ENCODE data around the gene MT1HL1.
"Not testable (repeated sequence)": the region's sequence is repeated elsewhere in the genome, so short reads cannot be mapped to it uniquely, and the experiment has no call there.

MT1HL1 gene

DNA sequence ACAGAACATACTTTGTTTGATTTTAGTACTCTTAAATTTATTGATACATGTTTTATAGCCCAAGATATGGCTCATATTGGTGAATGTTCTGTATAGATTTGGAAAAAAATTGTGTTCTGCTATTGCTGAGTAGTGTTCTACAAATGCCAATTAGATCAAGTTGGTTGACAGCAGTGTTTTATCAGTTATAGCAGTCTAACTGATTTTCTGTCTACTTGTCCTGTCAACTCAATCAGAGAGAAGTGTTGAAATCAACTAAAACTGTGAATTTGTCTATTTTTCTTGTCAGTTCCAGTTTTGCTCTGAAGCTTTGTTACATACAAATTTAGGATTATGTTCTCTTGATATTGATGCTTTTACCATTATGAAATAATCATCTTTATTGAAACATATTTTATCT is 14.7 kb upstream of the MT1HL1 start:
- in situ Hi-C loops (cut with HindIII; ENCODE audit: low sequenced_read_pairs), result loop anchor here (10.0 kb wide), 1 partner anchor 114 kb away; no protein-coding TSS in a partner anchor

DNA sequence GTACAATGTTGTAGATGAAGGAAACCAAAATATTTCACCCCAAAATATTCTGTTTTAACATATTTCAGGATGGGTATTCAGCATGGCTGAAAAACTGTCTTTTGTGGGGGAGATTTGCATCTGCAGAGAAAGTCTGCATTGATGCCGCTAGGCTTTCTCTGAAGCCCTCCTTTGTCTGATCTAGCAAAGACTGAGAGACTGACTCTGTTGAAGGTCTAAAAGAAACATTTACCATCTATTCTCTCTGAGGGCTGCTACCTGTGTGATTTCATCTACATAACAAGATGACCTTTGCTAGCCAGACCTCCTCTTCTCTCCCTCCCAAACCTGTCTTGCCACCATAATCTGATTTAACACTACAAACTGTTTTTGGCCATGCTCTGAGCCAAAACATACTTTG is 12.4 kb upstream of the MT1HL1 start:
- in situ Hi-C loops (cut with HindIII; ENCODE audit: low sequenced_read_pairs), result loop anchor here (10.0 kb wide), 1 partner anchor 112 kb away; no protein-coding TSS in a partner anchor

DNA sequence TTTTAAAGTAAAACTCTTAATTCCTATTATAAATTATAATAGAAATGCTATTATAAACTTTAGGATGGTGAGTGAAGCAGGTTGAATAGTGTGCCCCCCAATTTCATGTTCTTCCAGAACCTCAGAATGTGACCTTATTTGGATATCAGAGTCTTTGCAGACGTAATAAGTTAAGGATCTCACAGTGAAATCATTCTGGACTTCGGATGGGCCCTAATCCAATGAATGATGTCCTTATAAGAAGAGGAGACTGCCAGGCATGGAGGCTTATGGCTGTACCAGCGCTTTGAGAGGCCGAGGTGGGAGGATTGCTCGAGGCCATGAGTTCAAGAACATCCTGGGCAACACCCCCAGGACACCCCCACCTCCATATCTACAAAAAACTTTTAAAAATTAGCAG is 9.4 kb upstream of the MT1HL1 start:
- in situ Hi-C loops (cut with HindIII; ENCODE audit: low sequenced_read_pairs), result loop anchor here (10.0 kb wide), 1 partner anchor 109 kb away; no protein-coding TSS in a partner anchor

GRCh38 chr1:237012788-237013383 is 8.6 kb upstream of the MT1HL1 start:
- in situ Hi-C loops (cut with HindIII; ENCODE audit: low sequenced_read_pairs), result loop anchor here (10.0 kb wide), 1 partner anchor 108 kb away; no protein-coding TSS in a partner anchor

- in situ Hi-C loops (cut with HindIII; ENCODE audit: low sequenced_read_pairs), result loop anchor here (10.0 kb wide), 1 partner anchor 108 kb away; no protein-coding TSS in a partner anchor
Observed at GRCh38 chr1:237012361-237012760, 8.1 kb upstream of the MT1HL1 start.

GRCh38 chr1:237011432-237011831 is 7.2 kb upstream of the MT1HL1 start:
- in situ Hi-C loops (cut with HindIII; ENCODE audit: low sequenced_read_pairs), result loop anchor here (10.0 kb wide), 1 partner anchor 107 kb away; no protein-coding TSS in a partner anchor

- in situ Hi-C loops (cut with HindIII; ENCODE audit: low sequenced_read_pairs), result loop anchor here (10.0 kb wide), 1 partner anchor 105 kb away; no protein-coding TSS in a partner anchor
Observed at GRCh38 chr1:237009611-237010010, 5.4 kb upstream of the MT1HL1 start.

- in situ Hi-C loops (cut with HindIII; ENCODE audit: low sequenced_read_pairs), result no loop called here
Observed at GRCh38 chr1:237007147-237007881, 3.1 kb upstream of the MT1HL1 start.

DNA sequence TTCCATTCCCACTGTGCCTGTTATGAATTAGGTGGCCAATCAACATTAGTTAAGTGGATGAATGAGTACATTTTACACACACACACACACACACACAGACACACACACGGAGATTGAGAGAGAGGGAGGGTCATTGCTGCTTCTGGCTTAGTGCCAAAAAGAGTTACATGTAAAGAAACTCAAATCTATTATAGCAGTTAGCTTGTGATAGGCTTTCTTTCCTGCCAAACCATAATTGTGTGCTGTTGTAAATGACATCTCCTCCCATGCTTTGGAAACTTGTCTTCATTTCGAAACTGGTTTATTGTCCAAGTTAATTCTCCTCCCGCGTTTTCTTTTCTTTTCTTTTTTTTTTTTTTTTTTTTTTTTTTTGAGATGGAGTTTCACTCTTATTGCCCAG is 1.4 kb upstream of the MT1HL1 start:
- in situ Hi-C loops (cut with HindIII; ENCODE audit: low sequenced_read_pairs), result no loop called here

GRCh38 chr1:237003516-237003915 is 725 bp downstream of the MT1HL1 start:
- in situ Hi-C loops (cut with HindIII; ENCODE audit: low sequenced_read_pairs), result no loop called here

DNA sequence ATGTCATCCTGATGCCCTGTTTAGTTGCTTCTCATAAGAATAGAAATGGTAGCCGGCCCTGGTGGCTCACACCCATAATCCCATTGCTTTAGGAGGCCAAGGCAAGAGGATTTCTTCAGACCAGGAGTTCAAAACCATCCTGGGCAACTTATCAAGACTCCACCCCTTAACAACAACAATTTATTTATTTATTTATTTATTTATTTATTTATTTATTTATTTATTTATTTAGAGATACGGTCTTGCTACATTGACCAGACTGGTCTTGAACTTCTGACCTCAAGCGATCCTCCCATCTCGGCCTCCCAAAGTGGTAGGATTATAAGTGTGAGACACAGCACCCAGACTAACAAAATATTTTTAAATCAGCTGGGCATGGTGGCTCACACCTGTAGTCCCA is 4.0 kb downstream of the MT1HL1 start:
- in situ Hi-C loops (cut with HindIII; ENCODE audit: low sequenced_read_pairs), result no loop called here

DNA sequence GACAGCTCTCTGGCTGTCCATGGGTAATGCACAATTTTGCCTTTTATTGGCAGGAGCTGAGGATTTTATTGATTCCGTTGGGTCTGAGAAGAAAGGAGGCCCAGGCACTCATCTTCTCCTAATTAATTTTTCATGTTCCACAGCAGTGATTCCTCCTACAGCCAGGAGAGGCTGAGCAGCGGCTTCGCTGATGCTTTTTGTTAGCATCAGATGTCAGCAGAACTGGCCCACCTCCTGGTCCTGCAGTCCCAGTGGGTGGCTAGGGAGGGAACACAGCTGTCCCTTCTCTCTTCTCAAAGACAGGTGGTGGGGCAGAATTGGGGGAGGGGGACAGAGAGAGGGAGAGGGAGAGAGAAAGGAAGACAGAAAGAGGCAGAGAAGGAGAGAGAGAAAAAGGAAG is 5.7 kb downstream of the MT1HL1 start:
- in situ Hi-C loops (cut with HindIII; ENCODE audit: low sequenced_read_pairs), result no loop called here

DNA sequence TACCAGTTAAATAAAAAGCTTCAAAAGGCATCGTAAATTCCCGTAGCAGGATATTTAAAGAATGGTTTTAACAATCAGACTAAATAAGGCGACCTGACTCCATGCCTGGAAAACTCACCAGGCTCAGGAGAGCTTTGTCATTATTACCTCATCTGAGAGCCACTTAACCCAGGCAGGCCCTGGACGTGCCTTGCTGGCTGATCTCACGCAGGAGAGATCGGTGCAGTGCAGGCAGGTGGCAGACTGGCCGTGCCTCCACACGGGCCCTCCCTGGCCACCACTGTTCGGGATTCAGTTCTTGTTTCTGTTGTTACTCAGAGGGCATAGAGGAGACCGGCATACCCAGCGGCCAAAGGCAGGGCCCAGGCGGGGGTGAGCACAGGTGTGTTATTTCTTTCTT is 6.4 kb downstream of the MT1HL1 start:
- in situ Hi-C loops (cut with HindIII; ENCODE audit: low sequenced_read_pairs), result no loop called here

DNA sequence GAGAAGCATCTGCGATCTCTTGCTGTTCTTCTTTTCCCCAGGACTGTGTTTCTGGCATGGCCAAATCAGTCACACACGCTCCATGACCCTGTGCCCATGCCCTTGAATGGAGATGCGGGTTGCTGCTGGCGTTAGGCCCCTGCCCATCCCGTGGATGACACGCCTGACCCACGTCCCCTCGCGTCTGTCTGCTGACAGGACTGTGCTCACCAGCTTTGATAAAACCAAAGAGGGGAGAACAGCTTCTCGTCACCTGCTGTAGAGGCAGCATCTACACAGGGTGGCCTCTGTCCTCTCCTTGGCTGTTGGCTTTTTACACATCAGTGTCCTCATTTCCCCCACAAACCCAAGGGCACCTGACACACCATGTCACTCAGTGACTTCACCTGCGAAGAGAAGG is 6.9 kb downstream of the MT1HL1 start:
- in situ Hi-C loops (cut with HindIII; ENCODE audit: low sequenced_read_pairs), result no loop called here

- in situ Hi-C loops (cut with HindIII; ENCODE audit: low sequenced_read_pairs), result no loop called here
Observed at GRCh38 chr1:236994450-236994849, 9.8 kb downstream of the MT1HL1 start.

DNA sequence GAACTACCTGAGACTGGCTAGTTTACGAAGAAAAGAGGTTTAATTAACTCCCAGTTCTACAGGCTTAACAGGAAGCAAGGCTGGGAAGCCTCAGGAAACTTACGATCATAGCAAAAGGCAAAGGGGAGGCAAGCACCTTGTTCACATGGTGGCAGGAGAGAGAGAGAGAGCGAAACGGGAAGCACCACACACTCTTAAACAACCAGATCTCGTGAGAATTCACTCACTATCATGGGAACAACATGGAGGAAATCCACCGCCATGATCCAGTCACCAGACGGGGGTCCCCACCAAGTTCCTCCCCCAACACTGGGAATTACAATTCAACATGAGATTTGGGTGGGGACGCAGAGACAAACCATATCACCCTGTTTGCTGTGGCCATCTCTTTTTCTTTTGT is 11.8 kb downstream of the MT1HL1 start:
- in situ Hi-C loops (cut with HindIII; ENCODE audit: low sequenced_read_pairs), result no loop called here

DNA sequence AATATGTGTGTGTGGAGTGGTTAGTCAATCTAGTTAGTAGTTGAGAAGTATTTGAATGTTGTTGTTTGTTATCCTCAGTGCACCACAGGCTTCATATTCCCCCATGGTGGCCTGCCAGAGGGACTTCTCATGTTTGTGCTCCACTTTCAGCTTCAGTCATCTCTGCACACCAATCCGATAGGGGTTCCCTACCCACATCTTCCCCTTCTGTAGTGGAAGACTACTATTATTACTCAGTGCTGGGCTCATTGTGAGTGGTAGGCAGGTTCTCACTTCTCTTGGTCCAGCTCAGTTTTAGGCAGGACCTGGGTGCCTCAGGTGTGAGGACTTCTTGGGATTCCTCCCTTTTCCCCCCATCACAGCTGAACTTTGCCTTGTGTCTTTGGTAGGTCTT is 14.2 kb downstream of the MT1HL1 start:
- in situ Hi-C loops (cut with HindIII; ENCODE audit: low sequenced_read_pairs), result no loop called here

DNA sequence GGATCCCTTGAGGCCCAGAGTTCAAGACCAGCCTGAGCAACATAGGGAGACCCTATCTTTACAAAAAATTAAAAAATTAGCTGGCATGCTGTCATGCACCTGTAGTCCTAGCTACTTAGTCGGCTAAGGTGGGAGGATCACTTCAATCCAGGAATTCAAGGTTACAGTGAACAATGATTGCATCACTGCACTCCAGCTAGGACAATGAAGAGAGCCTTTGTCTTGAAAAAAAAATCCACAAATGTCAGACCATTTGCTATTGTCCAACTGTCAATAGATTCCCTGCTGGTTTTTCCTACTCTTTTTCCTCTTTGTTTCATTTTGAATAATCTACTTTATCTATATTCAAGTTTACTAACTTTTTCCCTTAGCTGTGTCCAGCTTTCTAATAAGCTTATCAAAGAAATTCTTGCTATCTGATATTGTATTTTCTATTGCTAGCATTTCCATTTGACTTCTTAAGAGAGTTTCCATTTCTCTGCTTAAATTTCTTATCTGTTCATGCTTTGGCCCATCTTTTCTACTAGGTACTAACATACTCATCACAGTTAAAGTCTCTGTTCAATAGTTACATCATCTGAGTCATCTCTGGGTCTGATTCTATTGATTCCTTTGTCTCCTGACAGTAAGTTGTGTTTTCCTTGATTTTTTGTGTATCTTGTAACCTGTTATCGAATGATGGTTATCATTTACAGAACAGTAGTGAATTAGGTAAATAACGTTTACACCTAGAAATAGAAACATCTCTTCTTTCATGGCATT is 14.8 kb downstream of the MT1HL1 start:
- in situ Hi-C loops (cut with HindIII; ENCODE audit: low sequenced_read_pairs), result no loop called here

- in situ Hi-C loops (cut with HindIII; ENCODE audit: low sequenced_read_pairs), result no loop called here
Observed at GRCh38 chr1:236983818-236984217, 20.4 kb downstream of the MT1HL1 start.

DNA sequence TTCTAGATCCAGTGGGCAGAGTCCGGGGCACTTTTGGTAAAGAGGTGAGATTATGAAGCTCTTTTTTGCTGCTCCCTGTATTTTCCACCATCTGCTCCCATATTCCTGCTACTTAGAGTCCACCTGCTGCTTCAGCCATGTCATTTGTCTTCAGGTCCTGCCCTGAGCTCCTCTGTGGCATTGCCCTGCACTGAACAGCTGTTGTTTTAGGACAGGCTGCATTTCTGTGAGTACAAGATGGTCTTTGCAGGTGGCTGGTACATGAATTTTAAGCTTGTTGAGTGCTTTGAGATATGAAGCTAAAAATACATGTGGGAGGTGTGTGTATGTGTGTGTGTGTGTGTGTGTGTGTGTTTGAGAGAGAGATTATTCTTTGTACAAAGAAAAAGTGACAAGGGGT is 21.9 kb downstream of the MT1HL1 start:
- in situ Hi-C loops (cut with HindIII; ENCODE audit: low sequenced_read_pairs), result no loop called here

- in situ Hi-C loops (cut with HindIII; ENCODE audit: low sequenced_read_pairs), result not testable (repeated sequence)
Observed at GRCh38 chr1:236981431-236981830, 22.8 kb downstream of the MT1HL1 start.

GRCh38 chr1:236980673-236981072 is 23.6 kb downstream of the MT1HL1 start:
- in situ Hi-C loops (cut with HindIII; ENCODE audit: low sequenced_read_pairs), result no loop called here
